ENCODE data around the gene CBLB. TPM values are rescaled to one million over a fixed set of nuclear protein-coding genes. Genes with fewer than 3 reads are reported as not detected.

Gene CBLB
- total and polyA plus RNA-seq, 9 of the 15 experiments (the other 6 are each of a cell fraction or from before 2014, with no cell fraction given), result 1.8 to 8.1 (median 5.3) TPM

DNA sequence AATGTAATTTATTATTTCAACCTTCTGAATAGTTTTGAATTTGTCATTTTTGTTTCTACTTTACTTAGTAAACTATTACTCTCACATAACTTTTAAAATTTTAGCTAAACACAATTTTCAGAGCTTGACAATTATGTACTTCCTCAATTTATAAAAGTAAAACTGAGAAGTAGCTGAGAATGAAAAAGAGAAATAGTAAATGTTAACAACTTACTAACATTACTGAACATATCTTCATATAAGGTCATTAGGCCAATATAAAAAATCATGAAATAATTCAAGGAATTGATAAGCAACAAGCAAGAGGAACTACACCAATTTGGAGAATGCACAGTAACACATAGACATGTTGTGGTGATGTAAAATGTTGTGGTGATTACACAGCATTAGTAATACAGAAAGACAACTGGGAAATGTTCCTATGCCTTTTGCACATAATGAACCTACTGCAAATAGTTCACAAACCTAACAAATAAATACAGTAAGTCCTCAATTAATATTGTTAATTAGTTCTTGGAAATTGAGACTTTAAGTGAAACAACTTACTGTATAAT lies 137.9 kb downstream of the CBLB start (continued):
- TF ChIP-seq, protein P1, sequence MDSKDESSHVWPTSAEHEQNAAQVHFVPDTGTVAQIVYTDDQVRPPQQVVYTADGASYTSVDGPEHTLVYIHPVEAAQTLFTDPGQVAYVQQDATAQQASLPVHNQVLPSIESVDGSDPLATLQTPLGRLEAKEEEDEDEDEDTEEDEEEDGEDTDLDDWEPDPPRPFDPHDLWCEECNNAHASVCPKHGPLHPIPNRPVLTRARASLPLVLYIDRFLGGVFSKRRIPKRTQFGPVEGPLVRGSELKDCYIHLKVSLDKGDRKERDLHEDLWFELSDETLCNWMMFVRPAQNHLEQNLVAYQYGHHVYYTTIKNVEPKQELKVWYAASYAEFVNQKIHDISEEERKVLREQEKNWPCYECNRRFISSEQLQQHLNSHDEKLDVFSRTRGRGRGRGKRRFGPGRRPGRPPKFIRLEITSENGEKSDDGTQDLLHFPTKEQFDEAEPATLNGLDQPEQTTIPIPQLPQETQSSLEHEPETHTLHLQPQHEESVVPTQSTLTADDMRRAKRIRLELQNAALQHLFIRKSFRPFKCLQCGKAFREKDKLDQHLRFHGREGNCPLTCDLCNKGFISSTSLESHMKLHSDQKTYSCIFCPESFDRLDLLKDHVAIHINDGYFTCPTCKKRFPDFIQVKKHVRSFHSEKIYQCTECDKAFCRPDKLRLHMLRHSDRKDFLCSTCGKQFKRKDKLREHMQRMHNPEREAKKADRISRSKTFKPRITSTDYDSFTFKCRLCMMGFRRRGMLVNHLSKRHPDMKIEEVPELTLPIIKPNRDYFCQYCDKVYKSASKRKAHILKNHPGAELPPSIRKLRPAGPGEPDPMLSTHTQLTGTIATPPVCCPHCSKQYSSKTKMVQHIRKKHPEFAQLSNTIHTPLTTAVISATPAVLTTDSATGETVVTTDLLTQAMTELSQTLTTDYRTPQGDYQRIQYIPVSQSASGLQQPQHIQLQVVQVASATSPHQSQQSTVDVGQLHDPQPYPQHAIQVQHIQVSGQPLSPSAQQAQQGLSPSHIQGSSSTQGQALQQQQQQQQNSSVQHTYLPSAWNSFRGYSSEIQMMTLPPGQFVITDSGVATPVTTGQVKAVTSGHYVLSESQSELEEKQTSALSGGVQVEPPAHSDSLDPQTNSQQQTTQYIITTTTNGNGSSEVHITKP (IDR thresholded peaks at IDR 0.05; ENCODE audit: partially characterized antibody), result no peak
- TF ChIP-seq, protein P2, sequence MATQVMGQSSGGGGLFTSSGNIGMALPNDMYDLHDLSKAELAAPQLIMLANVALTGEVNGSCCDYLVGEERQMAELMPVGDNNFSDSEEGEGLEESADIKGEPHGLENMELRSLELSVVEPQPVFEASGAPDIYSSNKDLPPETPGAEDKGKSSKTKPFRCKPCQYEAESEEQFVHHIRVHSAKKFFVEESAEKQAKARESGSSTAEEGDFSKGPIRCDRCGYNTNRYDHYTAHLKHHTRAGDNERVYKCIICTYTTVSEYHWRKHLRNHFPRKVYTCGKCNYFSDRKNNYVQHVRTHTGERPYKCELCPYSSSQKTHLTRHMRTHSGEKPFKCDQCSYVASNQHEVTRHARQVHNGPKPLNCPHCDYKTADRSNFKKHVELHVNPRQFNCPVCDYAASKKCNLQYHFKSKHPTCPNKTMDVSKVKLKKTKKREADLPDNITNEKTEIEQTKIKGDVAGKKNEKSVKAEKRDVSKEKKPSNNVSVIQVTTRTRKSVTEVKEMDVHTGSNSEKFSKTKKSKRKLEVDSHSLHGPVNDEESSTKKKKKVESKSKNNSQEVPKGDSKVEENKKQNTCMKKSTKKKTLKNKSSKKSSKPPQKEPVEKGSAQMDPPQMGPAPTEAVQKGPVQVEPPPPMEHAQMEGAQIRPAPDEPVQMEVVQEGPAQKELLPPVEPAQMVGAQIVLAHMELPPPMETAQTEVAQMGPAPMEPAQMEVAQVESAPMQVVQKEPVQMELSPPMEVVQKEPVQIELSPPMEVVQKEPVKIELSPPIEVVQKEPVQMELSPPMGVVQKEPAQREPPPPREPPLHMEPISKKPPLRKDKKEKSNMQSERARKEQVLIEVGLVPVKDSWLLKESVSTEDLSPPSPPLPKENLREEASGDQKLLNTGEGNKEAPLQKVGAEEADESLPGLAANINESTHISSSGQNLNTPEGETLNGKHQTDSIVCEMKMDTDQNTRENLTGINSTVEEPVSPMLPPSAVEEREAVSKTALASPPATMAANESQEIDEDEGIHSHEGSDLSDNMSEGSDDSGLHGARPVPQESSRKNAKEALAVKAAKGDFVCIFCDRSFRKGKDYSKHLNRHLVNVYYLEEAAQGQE (IDR thresholded peaks at IDR 0.05; ENCODE audit: borderline replicate concordance), result no peak
- TF ChIP-seq, protein P2 (CRISPR knock-in tag; IDR thresholded peaks at IDR 0.05; ENCODE audit: low read depth), result no peak
- no peak for TF ChIP-seq KLF1 (tag; IDR thresholded peaks at IDR 0.05)
- no peak for TF ChIP-seq NR2C1 (IDR thresholded peaks at IDR 0.05)
- no peak for TF ChIP-seq NR2C1 (tag; IDR thresholded peaks at IDR 0.05)
- TF ChIP-seq ZZZ3 (IDR thresholded peaks at IDR 0.05), result no peak
- no peak for TF ChIP-seq SIX5 (IDR thresholded peaks at IDR 0.05; ENCODE audit: borderline replicate concordance in 1 of 2, insufficient read depth in 1 of 2, low read depth in 1 of 2, low read length in 2 of 2)
- TF ChIP-seq NFYB (IDR thresholded peaks at IDR 0.05; ENCODE audit: extremely low read depth, insufficient read length), result no peak
- TF ChIP-seq POLR2AphosphoS5 (IDR thresholded peaks at IDR 0.05; ENCODE audit: control insufficient read depth, insufficient read depth, low read depth, low read length), result no peak

All from K562 (cell line).